Natural killer cell (primary cell): ENCODE measurements around the gene ZNF438. TPM values are rescaled to one million over a fixed set of nuclear protein-coding genes. Genes with fewer than 3 reads are reported as not detected.

Source experiments
- ATAC-seq, 3 donors: fragments of 150-1000 bp in 2 of 3; fragments of 200-7000 bp in 1 of 3; cut with Tn5 transposase; 1 replicate in 1 of 3; 2 replicates in 2 of 3; pipeline ENCODE4 v1.10.0; 2021; ENCODE audit warnings: mild to moderate bottlenecking in 2 of 3, moderate library complexity in 2 of 3
- DNase-seq, 2 donors: peaks; one replicate each; pipeline versions ENCODE4 v3.0.0 to v3.0.0-alpha.2; 2013 to 2021; ENCODE audit warnings: mixed read lengths in 1 of 2
- H3K27ac ChIP-seq: one replicate; pipeline ENCODE4 v1.5.1; 2013; ENCODE audit warnings: mild to moderate bottlenecking, low read length
- H3K27me3 ChIP-seq: one replicate; pipeline ENCODE4 v1.6.1; 2013; ENCODE audit warnings: low read length; ENCODE audit not compliant: control insufficient read depth, insufficient read depth
- H3K36me3 ChIP-seq: one replicate; pipeline ENCODE4 v1.6.1; 2013; ENCODE audit warnings: low read length; ENCODE audit not compliant: control insufficient read depth, insufficient read depth
- H3K4me1 ChIP-seq: one replicate; pipeline ENCODE4 v1.6.1; 2013; ENCODE audit warnings: low read length; ENCODE audit not compliant: control insufficient read depth, insufficient read depth
- H3K4me3 ChIP-seq: one replicate; pipeline ENCODE4 v1.5.1; 2013; ENCODE audit warnings: low read length
- H3K9me3 ChIP-seq: one replicate; pipeline ENCODE4 v1.6.1; 2013; ENCODE audit warnings: low read length; ENCODE audit not compliant: control insufficient read depth, insufficient read depth
- H3K27ac Mint-ChIP-seq, 2 donors: one replicate each; pipeline ENCODE4 v1.8.0; 2022; ENCODE audit warnings: mild to moderate bottlenecking in 2 of 2, mixed read lengths in 2 of 2, moderate library complexity in 1 of 2
- H3K27me3 Mint-ChIP-seq, 2 donors: one replicate each; pipeline ENCODE4 v1.8.0; 2022; ENCODE audit warnings: low read depth in 2 of 2, mixed read lengths in 2 of 2
- H3K36me3 Mint-ChIP-seq: one replicate; pipeline ENCODE4 v1.8.0; 2022; ENCODE audit warnings: mixed read lengths
- H3K4me1 Mint-ChIP-seq, 2 donors: one replicate each; pipeline ENCODE4 v1.8.0; 2022; ENCODE audit warnings: mixed read lengths in 2 of 2
- H3K4me3 Mint-ChIP-seq: one replicate; pipeline ENCODE4 v1.8.0; 2022; ENCODE audit warnings: mild to moderate bottlenecking, moderate library complexity, mixed read lengths
- H3K9me3 Mint-ChIP-seq, 2 donors: one replicate each; pipeline ENCODE4 v1.8.0; 2022; ENCODE audit warnings: mixed read lengths in 2 of 2
- WGBS: methylation state at CpG from one replicate; pipeline ENCODE4 v1.1.7; 2013; ENCODE audit warnings: missing lambda C conversion rate; ENCODE audit not compliant: insufficient coverage; 5-methylcytosine and 5-hydroxymethylcytosine counted together
- intact Hi-C: fragments of 100-400 bp; cut with micrococcal nuclease; formaldehyde crosslinking; loops from one replicate; pipeline ENCODE4 v1.14.2; 2022
- total RNA-seq, 4 donors: library from RNA; stranded (reverse); fragments of 120-200 nt in 1 of 4; gene quantifications; one replicate each; pipeline versions ENCODE4 v1.2.3 to v1.2.4, GENCODE V29; 2013 to 2022
- TF ChIP-seq, protein P1 (sequence below): fragments of 200-600 bp; IDR thresholded peaks from one replicate; pipeline ENCODE4 v1.8.0; 2022; ENCODE audit warnings: antibody characterized with exemption

ZNF438 gene
- total RNA-seq, 3 donors from 2014 or later (not counting 1 experiment from before 2014, with no cell fraction given), result 2.2 to 3.7 (median 3.7) TPM

DNA sequence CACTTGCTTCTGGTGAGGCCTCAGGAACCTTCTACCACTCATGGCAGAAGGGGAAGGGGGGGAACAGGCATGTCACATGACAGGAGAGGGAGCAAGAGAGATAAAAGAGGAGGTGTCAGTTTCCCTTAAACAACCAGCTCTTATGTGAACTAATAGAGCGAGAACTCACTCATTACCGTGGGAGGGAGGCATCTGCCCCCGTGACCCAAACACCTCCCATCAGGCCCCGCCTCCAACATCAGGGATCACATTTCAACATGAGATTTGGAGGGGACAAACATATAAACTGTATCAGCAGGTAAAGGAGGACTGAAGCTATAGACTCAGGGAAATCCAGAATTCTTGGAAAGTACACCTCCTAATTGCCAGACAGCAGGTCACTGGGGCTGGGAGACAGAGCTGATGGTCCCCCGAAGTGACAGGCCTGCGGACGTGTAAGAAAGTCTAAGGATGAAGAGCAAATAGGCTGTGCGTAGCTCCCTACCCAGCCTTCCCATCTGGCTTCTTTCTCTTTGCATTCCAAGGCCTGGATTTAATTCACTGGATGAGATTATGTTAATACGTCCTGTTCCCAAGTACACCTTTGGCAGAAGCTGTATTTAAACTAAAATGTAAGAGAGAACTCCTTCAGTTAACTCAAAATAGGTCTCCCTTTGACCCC, 215.4 kb downstream of the ZNF438 start:
- TF ChIP-seq, protein P1, sequence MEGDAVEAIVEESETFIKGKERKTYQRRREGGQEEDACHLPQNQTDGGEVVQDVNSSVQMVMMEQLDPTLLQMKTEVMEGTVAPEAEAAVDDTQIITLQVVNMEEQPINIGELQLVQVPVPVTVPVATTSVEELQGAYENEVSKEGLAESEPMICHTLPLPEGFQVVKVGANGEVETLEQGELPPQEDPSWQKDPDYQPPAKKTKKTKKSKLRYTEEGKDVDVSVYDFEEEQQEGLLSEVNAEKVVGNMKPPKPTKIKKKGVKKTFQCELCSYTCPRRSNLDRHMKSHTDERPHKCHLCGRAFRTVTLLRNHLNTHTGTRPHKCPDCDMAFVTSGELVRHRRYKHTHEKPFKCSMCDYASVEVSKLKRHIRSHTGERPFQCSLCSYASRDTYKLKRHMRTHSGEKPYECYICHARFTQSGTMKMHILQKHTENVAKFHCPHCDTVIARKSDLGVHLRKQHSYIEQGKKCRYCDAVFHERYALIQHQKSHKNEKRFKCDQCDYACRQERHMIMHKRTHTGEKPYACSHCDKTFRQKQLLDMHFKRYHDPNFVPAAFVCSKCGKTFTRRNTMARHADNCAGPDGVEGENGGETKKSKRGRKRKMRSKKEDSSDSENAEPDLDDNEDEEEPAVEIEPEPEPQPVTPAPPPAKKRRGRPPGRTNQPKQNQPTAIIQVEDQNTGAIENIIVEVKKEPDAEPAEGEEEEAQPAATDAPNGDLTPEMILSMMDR, result no peak
- peaks cover 0 to 7% of the 10 kb centered on the region in 2 donors for H3K4me1 Mint-ChIP-seq
- H3K9me3 Mint-ChIP-seq, result no peaks in the 10 kb centered on the region
- no peak overlapping the region for H3K4me3 Mint-ChIP-seq
- Histone ChIP-seq H3K4me1 (peaks cover 31% of the 10 kb centered on the region), H3K9me3 (no peaks in the 10 kb centered on the region), H3K36me3 (no peaks in the 10 kb centered on the region), H3K27ac (no peak overlapping the region), H3K4me3 (no peak overlapping the region), H3K27me3 (no peaks in the 10 kb centered on the region)
- intact Hi-C loops, result no loop called here
- no peaks in the 10 kb centered on the region for H3K36me3 Mint-ChIP-seq
- 82% methylated on average over 7 of the region's 9 CpGs for WGBS
- no peak for ATAC-seq
- H3K27me3 Mint-ChIP-seq, result peaks cover 0 to 15% of the 10 kb centered on the region in 2 donors
- no peak overlapping the region for H3K27ac Mint-ChIP-seq
- no peak for DNase-seq

DNA sequence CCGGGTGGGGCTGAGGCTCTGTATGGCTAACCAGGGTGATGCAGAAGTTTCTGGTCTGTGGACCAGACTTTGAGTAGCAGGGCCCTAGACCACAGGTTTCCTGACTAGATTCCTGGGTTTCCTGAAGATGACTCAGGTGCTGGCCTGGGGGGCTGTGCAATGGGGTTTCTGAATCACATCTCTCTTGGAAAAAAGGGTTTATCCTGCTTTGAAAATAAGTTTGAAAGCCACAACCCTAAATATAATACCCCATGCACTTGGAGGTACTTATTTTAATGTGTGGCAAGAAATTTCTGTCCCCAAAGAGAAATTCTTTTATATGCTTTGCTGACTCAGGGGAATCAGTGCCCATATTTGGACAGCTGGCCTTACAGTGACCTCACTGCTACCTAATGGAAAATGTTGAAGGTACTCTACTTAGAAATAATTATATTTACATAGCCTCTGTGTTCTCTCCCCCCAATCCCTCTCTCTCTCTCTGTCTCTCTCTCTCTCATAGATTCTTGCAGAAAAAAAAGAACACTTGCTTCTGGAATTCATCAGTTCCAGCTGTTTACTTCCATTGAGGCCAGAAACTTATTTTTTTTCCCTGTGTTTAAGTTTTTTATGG, 217.7 kb downstream of the ZNF438 start:
- no peaks in the 10 kb centered on the region for H3K27me3 ChIP-seq
- intact Hi-C loops, result no loop called here
- Mint-ChIP-seq H3K27me3 (no peaks in the 10 kb centered on the region), H3K4me1 (peaks cover 0 to 7% of the 10 kb centered on the region in 2 donors), H3K36me3 (no peaks in the 10 kb centered on the region), H3K4me3 (no peak overlapping the region), H3K9me3 (no peaks in the 10 kb centered on the region), H3K27ac (peak overlapping the region in 1 of 2 donors; percentile 29)
- no peak overlapping the region for H3K27ac ChIP-seq
- H3K4me3 ChIP-seq, result no peak overlapping the region
- H3K4me1 ChIP-seq, result peaks cover 31% of the 10 kb centered on the region
- H3K36me3 ChIP-seq, result no peaks in the 10 kb centered on the region
- TF ChIP-seq, protein P1, result no peak
- 29% methylated on average over 1 of the region's 1 CpG for WGBS
- DNase-seq (no peak), ATAC-seq (no peak)
- H3K9me3 ChIP-seq, result no peaks in the 10 kb centered on the region

DNA sequence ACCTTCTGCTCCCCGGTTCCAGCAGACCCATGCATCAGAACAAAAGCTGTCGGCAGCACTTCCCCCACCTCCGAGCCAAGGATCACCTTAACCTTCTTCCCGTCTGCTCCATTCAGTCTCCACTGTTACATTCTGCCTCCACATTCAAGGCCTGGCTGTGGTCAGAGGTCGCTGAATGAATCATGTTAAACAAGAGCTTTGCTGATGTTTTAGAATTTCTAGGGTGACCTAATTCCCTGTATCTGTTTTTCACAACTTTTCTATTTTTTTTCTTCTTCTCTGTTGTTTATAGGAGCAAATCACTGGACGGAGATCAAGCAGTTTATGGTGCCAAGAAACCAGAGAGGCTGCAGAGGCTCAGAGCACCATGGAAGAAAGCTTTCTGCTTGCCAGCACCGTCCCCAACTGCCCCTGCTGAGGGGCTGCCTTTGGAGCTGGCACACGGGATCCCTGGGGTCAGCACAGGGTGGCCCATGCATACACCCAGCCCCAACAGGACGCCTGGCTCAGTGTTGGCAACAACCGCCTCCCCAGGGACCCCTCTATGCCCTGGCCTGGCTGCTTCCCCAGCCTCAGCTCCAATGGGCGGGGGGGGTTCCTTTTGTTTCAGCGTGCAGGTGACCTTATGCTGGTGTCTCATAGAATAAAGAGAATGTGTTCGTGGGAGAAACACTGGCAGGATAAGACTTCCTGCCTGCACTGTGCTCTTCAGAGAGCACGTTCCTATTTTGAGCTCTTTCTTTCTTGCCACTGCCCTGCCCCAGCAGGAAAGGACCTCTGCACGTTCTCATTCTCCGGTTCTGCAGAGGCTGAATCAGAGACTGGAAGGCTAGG, 219.4 kb downstream of the ZNF438 start:
- WGBS, result 50% methylated on average over 16 of the region's 16 CpGs
- no peaks in the 10 kb centered on the region for H3K4me1 Mint-ChIP-seq
- intact Hi-C loops, result no loop called here
- no peak overlapping the region for H3K27ac ChIP-seq
- no peaks in the 10 kb centered on the region for H3K36me3 ChIP-seq
- no peaks in the 10 kb centered on the region for H3K27me3 ChIP-seq
- ATAC-seq (no peak), DNase-seq (peak in 1 of 2 donors; percentile 15)
- H3K4me3 ChIP-seq, result no peak overlapping the region
- H3K4me3 Mint-ChIP-seq, result no peak overlapping the region
- TF ChIP-seq, protein P1, result no peak
- H3K9me3 Mint-ChIP-seq, result no peaks in the 10 kb centered on the region
- no peak overlapping the region for H3K27ac Mint-ChIP-seq
- peaks cover 15% of the 10 kb centered on the region for H3K4me1 ChIP-seq
- no peaks in the 10 kb centered on the region for H3K36me3 Mint-ChIP-seq
- no peaks in the 10 kb centered on the region for H3K27me3 Mint-ChIP-seq
- no peaks in the 10 kb centered on the region for H3K9me3 ChIP-seq
